Esophagus squamous epithelium (tissue), 5 donors: Measurements from ENCODE around the gene SMO. TPM values are rescaled to one million over a fixed set of nuclear protein-coding genes. Genes with fewer than 3 reads are reported as not detected.

Experiments used
- DNase-seq: peaks from one replicate; lab custom pipeline; 2025; lab: John Stamatoyannopoulos, UW
- H3K27ac ChIP-seq, 4 donors: fragments of 200-600 bp; sonication (generic); one replicate each; pipeline ENCODE4 v1.5.1; 2016 to 2019; ENCODE audit warnings: mild to moderate bottlenecking in 1 of 4
- H3K27me3 ChIP-seq, 4 donors: fragments of 200-600 bp; sonication (generic); 1 replicate in 3 of 4; 2 replicates in 1 of 4; pipeline versions ENCODE4 v1.5.1 to v1.6.0; 2017 to 2021; ENCODE audit warnings: antibody characterized with exemption in 1 of 4
- H3K36me3 ChIP-seq, 3 donors: fragments of 200-600 bp; sonication (generic); one replicate each; pipeline ENCODE4 v1.5.1; 2016 to 2019
- H3K4me1 ChIP-seq, 3 donors: fragments of 200-600 bp; sonication (generic); one replicate each; pipeline ENCODE4 v1.5.1; 2017 to 2019
- H3K4me3 ChIP-seq, 4 donors: fragments of 200-600 bp; sonication (generic); 1 replicate in 3 of 4; 2 replicates in 1 of 4; pipeline ENCODE4 v1.5.1; 2016 to 2019; ENCODE audit warnings: mild to moderate bottlenecking in 2 of 4, moderate library complexity in 1 of 4
- H3K9me3 ChIP-seq, 3 donors: fragments of 200-600 bp; sonication (generic); one replicate each; pipeline ENCODE4 v1.5.1; 2016 to 2019
- CTCF ChIP-seq, 6 experiments: fragments of 450-650 bp in 4 of 6; fragments of 200-600 bp in 2 of 6; sonication (generic) in 2 of 6; IDR thresholded peaks; one replicate each; pipeline ENCODE4 v1.5.1; 2016 to 2019; ENCODE audit warnings: antibody characterized with exemption in 6 of 6, mild to moderate bottlenecking in 4 of 6, moderate library complexity in 4 of 6
- POLR2A ChIP-seq, 4 donors: fragments of 450-650 bp; IDR thresholded peaks; one replicate each; pipeline ENCODE4 v1.6.1; 2017; ENCODE audit warnings: antibody characterized with exemption in 4 of 4, mild to moderate bottlenecking in 4 of 4, moderate library complexity in 3 of 4
- WGBS, 2 donors: methylation state at CpG; one replicate each; pipeline ENCODE4 v1.1.5; 2018; 5-methylcytosine and 5-hydroxymethylcytosine counted together
- intact Hi-C: fragments of 100-400 bp; cut with DNase I; formaldehyde crosslinking; loops from one replicate; pipeline ENCODE4 v1.15.0; 2022
- total RNA-seq, 4 donors: library from RNA; depleted of rRNA; stranded (reverse); fragments of >200 nt; gene quantifications; one replicate each; pipeline ENCODE4 v1.1.0, GENCODE V29; 2016
- donor health status: DM: yes; HTN: yes; CAD: no.

The SMO gene
- total RNA-seq, 4 donors from 2014 or later, result 9.2 to 18.4 (median 10.4) TPM

- no peak for DNase-seq
- Histone ChIP-seq H3K9me3 (no peaks in the 10 kb centered on the region), H3K4me3 (no peak overlapping the region), H3K27ac (no peak overlapping the region), H3K4me1 (peaks cover 0 to 2% (median 0%) of the 10 kb centered on the region in 3 donors), H3K36me3 (peaks cover 0 to 53% (median 0%) of the 10 kb centered on the region in 3 donors), H3K27me3 (no peaks in the 10 kb centered on the region)
- intact Hi-C loops, result no loop called here
- WGBS, 2 donors, result 70 to 93% methylated on average over 10 to 16 of the region's 29 CpGs
- TF ChIP-seq CTCF (IDR thresholded peaks at IDR 0.05) (no peak), POLR2A (IDR thresholded peaks at IDR 0.05) (no peak)
Measured at GRCh38 chr7:129205126-129205818, 16.8 kb downstream of the SMO start.

- H3K36me3 ChIP-seq, result peaks cover 0 to 58% (median 0%) of the 10 kb centered on the region in 3 donors
- H3K9me3 ChIP-seq, result no peaks in the 10 kb centered on the region
- H3K27me3 ChIP-seq, result no peaks in the 10 kb centered on the region
- peaks cover 0 to 7% (median 0%) of the 10 kb centered on the region in 3 donors for H3K4me1 ChIP-seq
- intact Hi-C loops, result no loop called here
- no peak overlapping the region for H3K4me3 ChIP-seq
- TF ChIP-seq POLR2A (IDR thresholded peaks at IDR 0.05), result no peak
- TF ChIP-seq CTCF (IDR thresholded peaks at IDR 0.05), result no peak
- no peak overlapping the region for H3K27ac ChIP-seq
- no peak for DNase-seq
- WGBS, 2 donors, result 83 to 93% methylated on average over 7 to 17 of the region's 18 CpGs
Measured at GRCh38 chr7:129205987-129206785, 17.8 kb downstream of the SMO start.

- Histone ChIP-seq H3K9me3 (no peaks in the 10 kb centered on the region), H3K27me3 (no peaks in the 10 kb centered on the region), H3K4me3 (no peak overlapping the region), H3K4me1 (peaks cover 0 to 7% (median 0%) of the 10 kb centered on the region in 3 donors), H3K36me3 (peaks cover 0 to 73% (median 0%) of the 10 kb centered on the region in 3 donors), H3K27ac (no peak overlapping the region)
- DNase-seq, result no peak
- intact Hi-C loops, result no loop called here
- 78 to 84% methylated on average over 7 to 8 of the region's 9 CpGs for WGBS, 2 donors
- TF ChIP-seq POLR2A (IDR thresholded peaks at IDR 0.05) (no peak), CTCF (IDR thresholded peaks at IDR 0.05) (no peak)
Measured at GRCh38 chr7:129208667-129209066, 20.2 kb downstream of the SMO start.

GRCh38 chr7:129209067-129209926 is 20.9 kb downstream of the SMO start:
- intact Hi-C loops, result no loop called here
- no peak for DNase-seq
- H3K4me3 ChIP-seq, result no peak overlapping the region
- no peak overlapping the region for H3K27ac ChIP-seq
- H3K36me3 ChIP-seq, result peaks cover 0 to 73% (median 0%) of the 10 kb centered on the region in 3 donors
- peaks cover 0 to 7% (median 0%) of the 10 kb centered on the region in 3 donors for H3K4me1 ChIP-seq
- no peak for TF ChIP-seq CTCF (IDR thresholded peaks at IDR 0.05)
- TF ChIP-seq POLR2A (IDR thresholded peaks at IDR 0.05), result no peak
- H3K9me3 ChIP-seq, result no peaks in the 10 kb centered on the region
- H3K27me3 ChIP-seq, result no peaks in the 10 kb centered on the region
- WGBS, 2 donors, result 80% methylated on average over 13 to 14 of the region's 15 CpGs
